Upper lobe of left lung (tissue), 4 donors: ENCODE results near the gene ZNRF1.

Source experiments
- POLR2A ChIP-seq, 4 donors: fragments of 450-650 bp; IDR thresholded peaks; one replicate each; pipeline ENCODE4 v1.5.1; 2016 to 2017; ENCODE audit warnings: antibody characterized with exemption in 4 of 4, mild to moderate bottlenecking in 2 of 4
- TF ChIP-seq, protein P1 (sequence below), 6 experiments: fragments of 450-650 bp in 4 of 6; fragments of 200-600 bp in 2 of 6; sonication (generic) in 2 of 6; IDR thresholded peaks; one replicate each; pipeline ENCODE4 v1.5.1; 2016 to 2019; ENCODE audit warnings: antibody characterized with exemption in 6 of 6

DNA sequence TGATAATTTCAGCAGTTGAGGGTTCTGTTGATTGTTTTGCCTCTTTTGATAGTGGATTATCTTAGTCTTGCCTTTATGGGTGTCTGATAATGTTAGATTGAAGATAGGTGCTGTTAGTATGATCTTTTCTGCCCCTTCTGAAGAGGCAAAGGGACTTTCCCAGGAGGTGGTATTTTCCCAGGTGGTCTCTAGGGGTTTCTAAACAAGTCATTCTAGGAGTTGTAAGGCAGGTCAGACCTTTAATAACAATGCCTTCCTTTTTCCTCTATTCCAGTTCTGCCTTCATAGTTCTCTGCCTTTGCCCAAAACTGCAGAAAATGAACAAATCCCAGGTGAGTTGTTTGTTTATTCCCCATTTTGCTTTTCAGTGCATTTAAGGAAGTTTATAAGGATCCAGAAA, 153.8 kb downstream of the ZNRF1 start:
- TF ChIP-seq, protein P1, sequence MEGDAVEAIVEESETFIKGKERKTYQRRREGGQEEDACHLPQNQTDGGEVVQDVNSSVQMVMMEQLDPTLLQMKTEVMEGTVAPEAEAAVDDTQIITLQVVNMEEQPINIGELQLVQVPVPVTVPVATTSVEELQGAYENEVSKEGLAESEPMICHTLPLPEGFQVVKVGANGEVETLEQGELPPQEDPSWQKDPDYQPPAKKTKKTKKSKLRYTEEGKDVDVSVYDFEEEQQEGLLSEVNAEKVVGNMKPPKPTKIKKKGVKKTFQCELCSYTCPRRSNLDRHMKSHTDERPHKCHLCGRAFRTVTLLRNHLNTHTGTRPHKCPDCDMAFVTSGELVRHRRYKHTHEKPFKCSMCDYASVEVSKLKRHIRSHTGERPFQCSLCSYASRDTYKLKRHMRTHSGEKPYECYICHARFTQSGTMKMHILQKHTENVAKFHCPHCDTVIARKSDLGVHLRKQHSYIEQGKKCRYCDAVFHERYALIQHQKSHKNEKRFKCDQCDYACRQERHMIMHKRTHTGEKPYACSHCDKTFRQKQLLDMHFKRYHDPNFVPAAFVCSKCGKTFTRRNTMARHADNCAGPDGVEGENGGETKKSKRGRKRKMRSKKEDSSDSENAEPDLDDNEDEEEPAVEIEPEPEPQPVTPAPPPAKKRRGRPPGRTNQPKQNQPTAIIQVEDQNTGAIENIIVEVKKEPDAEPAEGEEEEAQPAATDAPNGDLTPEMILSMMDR (IDR thresholded peaks at IDR 0.05) = no peak
- no peak for TF ChIP-seq POLR2A (IDR thresholded peaks at IDR 0.05)
